Raji (cell line): ENCODE data around the gene ZFAND4.

ENCODE experiments used
- POLR2A ChIP-seq: IDR thresholded peaks from 2 replicates; pipeline ENCODE4 v1.6.1; 2011; ENCODE audit warnings: low read depth, low read length, control low read depth; ENCODE audit not compliant: insufficient read depth

The ZFAND4 gene

DNA sequence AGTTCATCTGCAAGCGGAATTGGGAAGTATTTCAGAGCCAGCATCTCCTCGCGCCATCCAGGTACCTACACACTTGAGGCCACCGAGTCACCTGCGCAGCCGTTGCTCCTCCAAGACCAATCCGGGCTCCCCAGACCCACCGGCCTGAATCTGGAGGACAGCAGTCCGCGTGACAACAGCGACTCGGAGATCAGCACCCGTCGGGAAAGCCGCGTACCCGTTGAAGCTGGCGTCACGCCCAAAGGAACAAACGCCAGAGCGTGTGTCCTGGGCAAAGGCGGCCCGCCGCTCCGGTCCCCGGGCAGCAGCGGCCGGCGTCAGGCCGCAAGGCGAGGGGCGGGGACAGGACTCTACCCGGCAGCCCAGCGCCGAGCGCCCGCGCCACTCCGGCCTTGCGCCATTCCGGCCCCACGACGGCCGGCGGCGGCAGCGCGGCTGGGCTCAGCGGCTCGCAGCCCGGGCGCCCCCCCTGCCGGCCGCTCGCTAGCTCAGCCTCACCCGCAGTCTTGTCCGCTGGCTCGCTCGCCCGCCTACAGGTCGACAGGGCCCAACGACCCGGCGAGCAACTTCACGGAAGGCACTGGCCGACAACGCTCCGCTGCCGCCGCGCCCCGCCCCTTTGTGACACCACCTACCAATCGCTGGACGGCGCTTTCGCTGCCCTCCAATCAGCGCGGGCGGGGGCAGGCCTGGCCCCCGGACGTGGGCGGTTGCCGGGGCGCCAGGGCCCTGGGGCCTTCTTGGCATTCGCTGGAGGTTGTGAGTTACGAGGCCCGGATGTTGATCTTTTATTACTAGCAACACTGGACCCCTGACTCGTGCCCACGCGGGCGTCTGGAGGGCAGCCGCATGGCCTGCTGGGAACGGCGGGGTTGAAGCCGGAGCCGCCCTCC, at the start of gene ZFAND4:
TSS of gene ZFAND4 (minus strand) at position 592 of the 893 bp plus-strand sequence. CDS start 9,047 bp downstream, outside the sequence.
- peak; percentile 75 for TF ChIP-seq POLR2A

GRCh38 chr10:45675388-45675787, 2.8 kb upstream of the ZFAND4 start:
- TF ChIP-seq POLR2A = no peak

DNA sequence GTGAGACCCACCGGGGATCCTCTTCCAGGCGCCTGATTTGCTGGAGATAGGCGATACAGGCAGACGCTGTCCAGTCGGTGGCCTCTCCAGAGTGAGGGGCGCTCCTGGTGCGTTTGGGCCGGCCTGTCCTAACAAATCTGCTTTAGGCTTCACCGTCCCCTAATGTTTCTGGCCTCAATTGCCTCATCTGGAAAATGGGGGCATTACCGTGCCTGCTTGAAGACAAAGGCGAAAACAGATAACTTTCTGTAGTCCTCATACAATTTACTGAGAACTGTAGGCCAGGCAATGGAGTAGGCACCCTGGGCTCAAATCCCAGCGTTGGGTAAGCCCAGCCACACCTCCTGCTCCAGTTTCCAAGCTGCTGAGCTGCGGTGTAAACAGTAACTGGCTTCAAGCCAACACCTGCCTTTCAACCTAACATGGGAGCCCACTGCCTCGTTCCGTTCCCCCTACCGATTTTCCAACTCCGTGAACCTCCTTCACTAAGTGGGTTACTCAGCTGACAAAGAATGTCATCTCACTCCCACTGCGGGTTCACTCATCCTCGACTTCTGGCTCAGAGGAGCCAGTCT, 589 bp upstream of the ZFAND4 start:
- TF ChIP-seq POLR2A = no peak

GRCh38 chr10:45660876-45661411, 11.6 kb downstream of the ZFAND4 start:
- TF ChIP-seq POLR2A = peak; percentile 35; the same call in 1 of the 2 replicates

DNA sequence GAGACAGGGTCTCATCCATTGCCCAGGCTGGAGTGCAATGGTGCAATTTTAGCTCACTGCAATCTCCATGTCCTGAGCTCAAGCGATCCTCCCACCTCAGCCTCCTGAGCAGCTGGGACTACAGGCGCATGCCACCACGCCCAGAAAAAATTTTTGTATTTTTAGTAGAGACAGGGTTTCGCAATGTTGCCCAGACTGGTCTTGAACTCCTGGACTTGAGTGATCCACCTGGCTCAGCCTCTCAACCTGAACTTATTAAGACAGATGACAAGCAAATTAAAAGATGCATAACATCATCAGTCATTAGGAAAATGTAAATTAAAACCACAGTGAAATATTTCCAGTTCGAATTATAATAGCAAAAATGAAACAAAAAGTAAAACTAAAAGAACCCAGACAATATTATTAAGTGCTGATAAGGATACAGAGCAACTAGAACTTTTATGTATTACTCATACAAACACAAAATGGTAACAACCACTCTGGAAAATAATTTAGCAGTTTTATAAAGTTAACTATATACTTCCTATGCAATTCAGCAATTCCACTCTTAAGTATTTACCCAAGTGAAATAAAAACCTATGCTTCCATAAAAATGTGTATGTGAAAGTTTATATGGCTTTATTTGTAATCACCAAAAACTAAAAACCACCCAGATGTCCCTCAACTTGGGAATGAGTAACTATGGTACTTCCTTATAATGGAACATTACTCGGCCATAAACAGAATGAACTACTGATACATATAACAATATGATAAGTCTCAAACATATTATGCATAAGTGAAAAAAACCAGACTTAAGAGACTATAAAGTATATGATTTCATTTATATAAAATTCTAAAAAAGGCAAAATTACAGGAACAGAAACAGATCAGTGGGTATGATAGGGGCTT, 15.3 kb downstream of the ZFAND4 start:
- TF ChIP-seq POLR2A = peak; percentile 26; the same call in 1 of the 2 replicates

- TF ChIP-seq POLR2A = no peak
Observed at GRCh38 chr10:45655219-45655618, 17.4 kb downstream of the ZFAND4 start.

DNA sequence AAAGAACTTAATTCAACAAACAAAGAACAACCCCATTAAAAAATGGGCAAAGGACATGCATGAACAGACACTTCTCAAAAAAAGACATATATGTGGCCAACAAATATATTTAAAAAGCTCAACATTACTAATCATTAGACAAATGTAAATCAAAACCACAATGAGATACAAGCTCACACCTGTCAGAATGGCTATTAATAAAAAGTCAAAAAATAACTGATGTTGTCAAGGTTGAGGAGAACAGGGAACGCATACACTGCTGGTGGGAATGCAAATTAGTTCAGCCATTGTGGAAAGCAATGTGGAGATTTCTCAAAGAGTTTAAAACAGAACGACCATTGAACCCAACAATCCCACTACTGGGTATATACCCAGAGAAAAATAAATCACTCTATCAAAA, 19.1 kb downstream of the ZFAND4 start:
- no peak for TF ChIP-seq POLR2A

- no peak for TF ChIP-seq POLR2A
Observed at GRCh38 chr10:45652511-45652910, 20.1 kb downstream of the ZFAND4 start.

- TF ChIP-seq POLR2A = no peak
Observed at GRCh38 chr10:45649296-45649695, 23.3 kb downstream of the ZFAND4 start.

- no peak for TF ChIP-seq POLR2A
Observed at GRCh38 chr10:45647118-45647517, 25.5 kb downstream of the ZFAND4 start.

- no peak for TF ChIP-seq POLR2A
Observed at GRCh38 chr10:45646384-45647050, 26.1 kb downstream of the ZFAND4 start.

DNA sequence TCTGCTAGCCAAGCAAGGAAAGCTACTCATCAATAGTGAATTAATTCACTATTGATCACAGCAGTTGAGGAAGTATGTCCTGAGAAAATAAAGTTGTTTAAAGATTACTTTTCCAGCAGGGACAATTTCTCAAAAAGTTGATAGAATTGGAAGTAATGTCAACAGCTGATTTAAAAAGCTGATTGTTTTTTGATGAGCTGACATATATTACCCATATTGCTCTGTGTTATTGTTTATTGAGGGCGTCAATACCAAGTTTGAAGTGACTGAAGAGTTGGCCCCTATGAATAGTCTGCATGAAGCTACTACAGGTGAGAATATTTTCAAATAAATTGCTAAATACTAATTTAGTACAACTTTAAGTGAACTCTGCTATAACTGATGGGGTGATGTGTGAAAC, 28.0 kb downstream of the ZFAND4 start:
- TF ChIP-seq POLR2A = no peak

GRCh38 chr10:45640941-45641340, 31.6 kb downstream of the ZFAND4 start:
- TF ChIP-seq POLR2A = no peak

DNA sequence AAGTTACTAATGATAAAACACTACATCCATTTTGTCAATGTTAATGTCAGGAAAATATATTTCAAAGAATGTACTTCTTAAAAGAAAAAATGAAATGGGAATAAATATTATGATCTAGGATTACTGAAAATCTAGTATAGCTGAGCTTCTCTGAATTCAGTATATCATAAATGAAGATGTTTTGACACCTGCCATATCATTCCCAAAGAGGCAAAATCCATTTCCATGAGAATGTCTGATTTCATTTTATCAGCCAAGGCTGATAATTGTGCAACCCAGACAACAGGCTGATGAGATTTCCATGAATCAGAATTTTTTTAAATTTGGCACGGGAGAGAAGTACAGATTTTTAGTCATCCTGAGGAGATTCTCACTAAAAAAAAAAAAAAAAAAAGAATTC, 32.5 kb downstream of the ZFAND4 start:
- no peak for TF ChIP-seq POLR2A
